Thoracic aorta (tissue), 2 donors: Measurements from ENCODE around the gene PKM. TPM values are rescaled to one million over a fixed set of nuclear protein-coding genes. Genes with fewer than 3 reads are reported as not detected.

Source experiments
- ATAC-seq: fragments of 150-250 bp; one replicate; pipeline ENCODE4 v1.8.0; 2017; ENCODE audit warnings: low read depth; ENCODE audit not compliant: insufficient number of reproducible peaks, low FRiP score
- DNase-seq: peaks from one replicate; pipeline ENCODE4 v3.0.0-alpha.2; 2020; ENCODE audit warnings: low spot score
- H3K27ac ChIP-seq, 2 donors: fragments of 200-600 bp; sonication (generic); 1 replicate in 1 of 2; 2 replicates in 1 of 2; pipeline ENCODE4 v1.5.1; 2016; ENCODE audit warnings: mild to moderate bottlenecking in 2 of 2, moderate library complexity in 2 of 2
- H3K27me3 ChIP-seq: fragments of 200-600 bp; sonication (generic); replicated peaks from 2 replicates; pipeline ENCODE4 v1.6.0; 2016; ENCODE audit warnings: mild to moderate bottlenecking; ENCODE audit not compliant: insufficient read depth
- H3K36me3 ChIP-seq: fragments of 200-600 bp; sonication (generic); one replicate; pipeline ENCODE4 v1.5.1; 2016
- H3K4me1 ChIP-seq, 2 donors: fragments of 200-600 bp; sonication (generic); 1 replicate in 1 of 2; 2 replicates in 1 of 2; pipeline versions ENCODE4 v1.5.1 to v1.6.0; 2016; ENCODE audit warnings: low read depth in 2 of 2, mild to moderate bottlenecking in 1 of 2; ENCODE audit not compliant: control insufficient read depth in 1 of 2
- H3K4me3 ChIP-seq: fragments of 200-600 bp; sonication (generic); 2 replicates; pipeline ENCODE4 v1.5.1; 2016; ENCODE audit warnings: mild to moderate bottlenecking
- H3K9me3 ChIP-seq: fragments of 200-600 bp; sonication (generic); 2 replicates; pipeline ENCODE4 v1.5.1; 2016
- total RNA-seq, 2 donors: library from RNA; depleted of rRNA; stranded (reverse); fragments of >200 nt; gene quantifications; one replicate each; pipeline versions ENCODE4 v1.1.0 to v1.2.3, GENCODE V29; 2016
- TF ChIP-seq, protein P1 (sequence below): fragments of 200-600 bp; sonication (generic); IDR thresholded peaks from one replicate; pipeline ENCODE4 v1.5.1; 2019; ENCODE audit warnings: antibody characterized with exemption

PKM gene
- total RNA-seq, 2 donors from 2014 or later = 515 to 544 TPM

DNA sequence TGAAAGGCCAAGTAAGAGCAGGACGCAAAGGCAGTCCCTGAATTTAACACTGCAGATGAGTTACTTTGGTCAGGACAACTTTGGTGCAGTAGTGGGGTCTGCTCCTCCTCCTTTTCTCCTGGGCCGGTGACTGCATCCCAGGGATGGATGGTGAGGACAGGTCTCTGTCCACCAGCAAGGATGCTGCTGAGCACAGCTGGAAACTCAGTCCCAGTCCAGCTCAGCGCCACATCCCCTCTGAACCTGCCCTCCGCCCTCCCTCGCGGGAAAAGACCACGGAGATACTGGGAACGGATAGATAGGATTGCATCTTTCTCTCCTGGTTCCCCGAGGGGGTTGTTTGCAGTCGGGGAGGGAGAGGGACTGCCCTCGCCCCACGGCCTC is 47.2 kb downstream of the PKM start:
- Histone ChIP-seq H3K9me3 (no peaks in the 10 kb centered on the region), H3K36me3 (no peaks in the 10 kb centered on the region), H3K27me3 (no peaks in the 10 kb centered on the region), H3K4me1 (peaks cover 16 to 33% of the 10 kb centered on the region in 2 donors), H3K4me3 (peak overlapping the region; percentile 65), H3K27ac (no peak overlapping the region)
- ATAC-seq = no peak
- TF ChIP-seq, protein P1, sequence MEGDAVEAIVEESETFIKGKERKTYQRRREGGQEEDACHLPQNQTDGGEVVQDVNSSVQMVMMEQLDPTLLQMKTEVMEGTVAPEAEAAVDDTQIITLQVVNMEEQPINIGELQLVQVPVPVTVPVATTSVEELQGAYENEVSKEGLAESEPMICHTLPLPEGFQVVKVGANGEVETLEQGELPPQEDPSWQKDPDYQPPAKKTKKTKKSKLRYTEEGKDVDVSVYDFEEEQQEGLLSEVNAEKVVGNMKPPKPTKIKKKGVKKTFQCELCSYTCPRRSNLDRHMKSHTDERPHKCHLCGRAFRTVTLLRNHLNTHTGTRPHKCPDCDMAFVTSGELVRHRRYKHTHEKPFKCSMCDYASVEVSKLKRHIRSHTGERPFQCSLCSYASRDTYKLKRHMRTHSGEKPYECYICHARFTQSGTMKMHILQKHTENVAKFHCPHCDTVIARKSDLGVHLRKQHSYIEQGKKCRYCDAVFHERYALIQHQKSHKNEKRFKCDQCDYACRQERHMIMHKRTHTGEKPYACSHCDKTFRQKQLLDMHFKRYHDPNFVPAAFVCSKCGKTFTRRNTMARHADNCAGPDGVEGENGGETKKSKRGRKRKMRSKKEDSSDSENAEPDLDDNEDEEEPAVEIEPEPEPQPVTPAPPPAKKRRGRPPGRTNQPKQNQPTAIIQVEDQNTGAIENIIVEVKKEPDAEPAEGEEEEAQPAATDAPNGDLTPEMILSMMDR = no peak
- no peak for DNase-seq

DNA sequence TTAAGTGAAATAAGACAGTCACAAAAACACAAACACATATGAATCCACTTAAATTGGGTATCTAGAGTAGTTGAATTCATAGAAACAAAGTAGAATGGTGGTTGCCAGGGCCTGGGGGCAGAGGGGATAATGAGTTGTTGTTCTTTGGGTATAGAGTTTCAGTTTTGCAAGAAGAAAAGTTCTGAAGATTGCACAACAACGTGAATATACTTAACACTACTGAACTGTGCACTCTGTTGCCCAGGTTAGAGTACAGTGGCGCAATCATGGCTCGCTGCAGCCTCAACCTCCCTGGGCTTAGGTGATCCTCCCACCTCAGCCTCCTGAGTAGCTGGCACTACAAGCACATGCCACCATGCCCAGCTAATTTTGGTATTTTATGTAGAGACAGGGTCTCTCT is 48.3 kb downstream of the PKM start:
- H3K36me3 ChIP-seq = no peaks in the 10 kb centered on the region
- H3K27me3 ChIP-seq = no peaks in the 10 kb centered on the region
- peaks cover 16 to 33% of the 10 kb centered on the region in 2 donors for H3K4me1 ChIP-seq
- DNase-seq = no peak
- H3K4me3 ChIP-seq = no peak overlapping the region
- no peak for ATAC-seq
- H3K27ac ChIP-seq = no peak overlapping the region
- TF ChIP-seq, protein P1 = no peak
- no peaks in the 10 kb centered on the region for H3K9me3 ChIP-seq

DNA sequence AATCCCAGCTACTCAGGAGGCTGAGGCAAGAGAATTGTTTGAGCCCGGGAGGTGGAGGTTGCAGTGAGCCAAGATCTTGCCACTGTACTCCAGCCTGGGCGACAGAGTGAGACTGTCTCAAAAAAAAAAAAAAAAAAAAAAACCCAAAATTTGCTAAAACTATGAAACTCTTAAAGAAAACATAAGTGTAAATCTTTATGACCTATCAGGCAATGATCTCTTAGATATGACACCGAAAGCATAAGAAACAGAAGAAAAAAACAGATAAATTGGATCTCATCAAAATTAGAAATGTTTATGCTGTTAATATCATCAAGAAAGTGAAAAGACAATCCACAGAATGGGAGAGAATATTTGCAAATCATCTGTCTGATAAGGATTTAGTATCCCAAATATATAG is 48.7 kb downstream of the PKM start:
- peaks cover 16 to 33% of the 10 kb centered on the region in 2 donors for H3K4me1 ChIP-seq
- no peak for ATAC-seq
- DNase-seq = no peak
- no peaks in the 10 kb centered on the region for H3K9me3 ChIP-seq
- TF ChIP-seq, protein P1 = no peak
- no peak overlapping the region for H3K4me3 ChIP-seq
- H3K36me3 ChIP-seq = no peaks in the 10 kb centered on the region
- H3K27me3 ChIP-seq = no peaks in the 10 kb centered on the region
- H3K27ac ChIP-seq = no peak overlapping the region

DNA sequence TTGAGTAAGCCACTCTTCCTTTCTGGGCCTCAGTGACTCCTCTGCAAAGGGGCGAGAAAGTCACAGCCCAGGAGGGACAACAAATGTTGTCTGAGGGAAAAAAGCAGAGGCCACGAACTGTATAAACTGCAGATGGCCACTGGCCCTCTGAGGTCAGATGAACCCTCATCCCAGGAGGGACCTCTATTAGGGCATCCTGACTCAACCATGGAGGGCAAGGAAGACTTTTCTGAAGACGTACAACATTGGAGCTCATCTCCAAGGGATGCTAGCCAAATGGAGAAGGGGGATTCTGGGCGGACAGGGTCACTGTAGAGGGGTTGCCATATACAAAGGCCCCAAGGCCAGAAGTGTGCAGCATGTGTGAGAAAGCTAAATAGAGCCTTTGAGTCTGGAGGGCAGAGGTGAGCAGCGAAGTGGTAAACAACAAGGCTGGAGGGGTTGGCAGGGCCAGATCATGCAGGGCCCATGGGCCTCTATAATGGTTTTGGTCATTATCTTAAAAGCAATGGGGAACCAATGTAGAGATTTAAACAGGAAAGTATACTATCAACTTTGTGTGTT is 50.1 kb downstream of the PKM start:
- H3K4me1 ChIP-seq = peaks cover 16 to 41% of the 10 kb centered on the region in 2 donors
- peak overlapping the region; percentile 24 to 58 for H3K27ac ChIP-seq
- H3K4me3 ChIP-seq = no peak overlapping the region
- no peaks in the 10 kb centered on the region for H3K27me3 ChIP-seq
- no peaks in the 10 kb centered on the region for H3K9me3 ChIP-seq
- DNase-seq (no peak), ATAC-seq (no peak)
- H3K36me3 ChIP-seq = no peaks in the 10 kb centered on the region
- TF ChIP-seq, protein P1 = no peak

DNA sequence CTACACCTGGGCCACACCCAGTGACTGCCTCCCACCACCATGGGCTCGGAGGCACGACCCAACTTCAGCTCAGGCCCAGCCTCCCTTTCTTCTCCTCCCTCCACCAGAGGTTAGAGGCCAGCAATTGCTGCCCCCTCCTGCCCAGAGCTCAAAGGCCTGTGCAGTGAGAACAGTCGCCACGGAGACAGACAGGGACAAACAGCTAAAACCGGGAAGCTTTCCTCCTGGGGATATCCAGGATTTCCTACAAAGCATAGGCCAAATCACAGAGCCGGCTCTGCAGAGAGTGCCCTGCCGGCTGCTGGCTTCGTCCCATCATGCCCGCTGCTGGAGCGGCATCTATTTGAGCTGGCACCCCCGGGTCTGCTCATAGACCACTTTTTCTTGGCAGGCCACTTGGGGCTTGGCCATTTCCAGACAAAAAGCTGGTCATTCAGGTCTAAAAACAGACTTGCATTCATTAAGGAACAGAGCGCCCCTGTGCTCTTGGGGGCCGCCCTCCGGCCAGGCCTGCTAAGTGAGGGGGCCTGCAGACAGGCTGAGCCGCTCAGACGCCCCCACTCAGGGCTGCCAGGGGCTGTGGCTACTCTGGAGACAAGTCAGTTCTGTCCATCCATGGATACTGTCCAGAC is 50.9 kb downstream of the PKM start:
- TF ChIP-seq, protein P1 = no peak
- Histone ChIP-seq H3K27me3 (no peaks in the 10 kb centered on the region), H3K4me1 (peaks cover 16 to 41% of the 10 kb centered on the region in 2 donors), H3K27ac (peak overlapping the region; percentile 24 to 58), H3K9me3 (no peaks in the 10 kb centered on the region), H3K36me3 (no peaks in the 10 kb centered on the region), H3K4me3 (peak overlapping the region; percentile 11)
- no peak for DNase-seq
- no peak for ATAC-seq
